Measurements from ENCODE around the gene RO60.

RO60 gene

GRCh38 chr1:193103759-193104501, 44.5 kb downstream of the RO60 start:
- H3K4me3 ChIP-seq (ENCODE audit: low read depth, low read length), result peak overlapping the region; percentile 68
- DNase-seq (ENCODE audit: low read depth), result no peak

GRCh38 chr1:193104502-193104906, 45.1 kb downstream of the RO60 start:
- peak overlapping the region; percentile 68 for H3K4me3 ChIP-seq (ENCODE audit: low read depth, low read length)
- no peak for DNase-seq (ENCODE audit: low read depth)

- peak; percentile 70 for DNase-seq (ENCODE audit: low read depth)
- H3K4me3 ChIP-seq (ENCODE audit: low read depth, low read length), result peak within 1 kb of the TSS; percentile 68
Measured at GRCh38 chr1:193104907-193105820, 45.8 kb downstream of the RO60 start, which contains the start of gene GLRX2. GLRX2 (minus strand) TSS chr1:193105414; CDS start chr1:193105382, 32 bp downstream.

DNA sequence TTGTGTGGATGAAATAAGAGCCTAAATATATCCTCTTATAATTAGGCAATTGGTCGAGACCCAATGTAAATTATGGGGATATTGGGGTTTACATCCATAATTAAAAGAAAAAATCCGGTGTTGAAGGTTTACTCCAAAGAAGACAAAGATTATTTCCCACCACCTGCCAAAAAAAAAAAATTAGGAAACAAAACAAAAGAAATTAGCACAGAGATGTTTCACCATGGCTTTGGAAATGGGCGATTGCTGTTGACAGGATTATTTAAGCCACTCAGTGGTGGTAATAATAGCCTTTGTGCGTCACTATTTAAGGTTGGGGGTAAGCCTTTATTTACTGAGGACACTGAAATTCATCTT, 46.4 kb downstream of the RO60 start:
- no peak for DNase-seq (ENCODE audit: low read depth)
- H3K4me3 ChIP-seq (ENCODE audit: low read depth, low read length), result peak overlapping the region; percentile 68

DNA sequence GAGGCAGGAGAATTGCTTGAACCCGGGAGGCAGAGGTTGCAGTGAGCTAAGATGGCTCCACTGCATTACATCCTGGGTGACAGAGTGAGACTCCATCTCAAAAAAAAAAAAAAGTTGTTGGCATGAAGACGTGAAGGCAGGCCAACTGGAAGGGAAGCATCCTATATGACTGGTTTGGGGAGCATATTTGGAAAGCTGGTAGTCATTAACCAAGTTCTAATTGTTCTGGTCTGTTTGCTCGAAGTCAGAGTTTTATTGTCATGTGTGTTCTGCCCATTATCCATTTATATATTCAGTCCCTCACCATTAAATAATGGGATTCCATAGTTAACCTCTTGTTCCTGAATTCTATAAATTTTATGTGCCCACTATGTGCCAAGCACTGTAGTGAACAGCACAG, 49.1 kb downstream of the RO60 start:
- H3K4me3 ChIP-seq (ENCODE audit: low read depth, low read length), result no peak overlapping the region
- DNase-seq (ENCODE audit: low read depth), result no peak

Data from skeletal muscle cell (primary cell).